HG03565 (cell line): ENCODE measurements around the gene HES3.

Source experiments
- ATAC-seq: cut with Tn5 transposase; IDR thresholded peaks from one replicate; pipeline ENCODE4 v1.9.1; 2021; ENCODE audit warnings: mild to moderate bottlenecking, moderate library complexity; ENCODE audit not compliant: unreplicated experiment

The HES3 gene

GRCh38 chr1:6260961-6261614 is 17.1 kb downstream of the HES3 start, which contains the start of gene GPR153:
Gene GPR153 (minus strand): TSS chr1:6261098. CDS start chr1:6254905, 6,193 bp downstream.
- no peak for ATAC-seq

GRCh38 chr1:6261615-6261995 is 17.6 kb downstream of the HES3 start:
- no peak for ATAC-seq

- ATAC-seq = no peak
Measured at GRCh38 chr1:6262555-6263420, 18.8 kb downstream of the HES3 start.

- no peak for ATAC-seq
Measured at GRCh38 chr1:6263716-6264115, 19.7 kb downstream of the HES3 start.

GRCh38 chr1:6265151-6265550 is 21.2 kb downstream of the HES3 start:
- ATAC-seq = no peak

GRCh38 chr1:6266641-6267040 is 22.7 kb downstream of the HES3 start:
- ATAC-seq = no peak

- ATAC-seq = no peak
Measured at GRCh38 chr1:6267686-6268322, 23.8 kb downstream of the HES3 start.

GRCh38 chr1:6268415-6268814 is 24.4 kb downstream of the HES3 start:
- no peak for ATAC-seq

GRCh38 chr1:6269296-6269695 is 25.3 kb downstream of the HES3 start:
- no peak for ATAC-seq

- no peak for ATAC-seq
Measured at GRCh38 chr1:6269720-6270400, 25.9 kb downstream of the HES3 start.

GRCh38 chr1:6270401-6270800 is 26.4 kb downstream of the HES3 start:
- no peak for ATAC-seq

GRCh38 chr1:6271006-6271405 is 27.0 kb downstream of the HES3 start:
- no peak for ATAC-seq

- ATAC-seq = no peak
Measured at GRCh38 chr1:6271554-6271953, 27.6 kb downstream of the HES3 start.

GRCh38 chr1:6272452-6272851 is 28.5 kb downstream of the HES3 start:
- no peak for ATAC-seq

GRCh38 chr1:6272868-6273267 is 28.9 kb downstream of the HES3 start:
- no peak for ATAC-seq

- no peak for ATAC-seq
Measured at GRCh38 chr1:6273380-6273891, 29.5 kb downstream of the HES3 start.

GRCh38 chr1:6274102-6274501 is 30.1 kb downstream of the HES3 start:
- ATAC-seq = no peak

GRCh38 chr1:6274622-6275139 is 30.7 kb downstream of the HES3 start:
- ATAC-seq = no peak

- ATAC-seq = no peak
Measured at GRCh38 chr1:6275826-6276782, 32.1 kb downstream of the HES3 start.
